ENCODE data around the gene STC2.

- no peak for TF ChIP-seq CTCF (IDR thresholded peaks at IDR 0.05)
- no peak for TF ChIP-seq POLR2A (IDR thresholded peaks at IDR 0.05)
Observed at GRCh38 chr5:173302546-173303155, 25.6 kb downstream of the STC2 start.
